GM19025 (cell line): ENCODE measurements around the gene TMEM170B.

Source experiments
- ATAC-seq: cut with Tn5 transposase; IDR thresholded peaks from one replicate; pipeline ENCODE4 v1.9.1; 2021; ENCODE audit warnings: mild to moderate bottlenecking, low read depth, moderate library complexity; ENCODE audit not compliant: unreplicated experiment

Gene TMEM170B

GRCh38 chr6:11580686-11581405 is 43.3 kb downstream of the TMEM170B start:
- no peak for ATAC-seq

GRCh38 chr6:11584244-11584643 is 46.7 kb downstream of the TMEM170B start:
- ATAC-seq, result no peak

- no peak for ATAC-seq
Measured at GRCh38 chr6:11585426-11586016, 48.0 kb downstream of the TMEM170B start.

- no peak for ATAC-seq
Measured at GRCh38 chr6:11586117-11586516, 48.6 kb downstream of the TMEM170B start.

GRCh38 chr6:11586536-11586935 is 49.0 kb downstream of the TMEM170B start:
- ATAC-seq, result no peak

DNA sequence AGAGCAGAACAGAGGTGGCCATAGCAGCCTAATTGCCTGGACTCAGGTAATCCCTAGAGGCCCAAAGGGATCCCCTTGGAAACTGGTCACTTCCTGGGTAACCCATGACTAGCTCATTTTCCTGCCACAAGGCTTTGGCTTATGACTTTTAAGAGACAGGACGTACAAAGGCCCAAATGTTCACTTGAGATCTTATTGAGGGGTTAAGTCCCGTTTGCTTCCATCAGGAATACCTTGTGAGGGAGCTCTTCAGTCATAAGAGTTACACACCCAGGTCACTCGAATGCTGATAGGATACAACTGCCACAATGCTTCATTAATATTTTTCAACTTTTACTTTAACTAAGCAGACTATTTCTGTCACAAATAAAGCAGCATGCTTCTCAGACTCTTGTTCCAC is 51.7 kb downstream of the TMEM170B start:
- ATAC-seq, result no peak

- ATAC-seq, result no peak
Measured at GRCh38 chr6:11592294-11592906, 54.9 kb downstream of the TMEM170B start.

DNA sequence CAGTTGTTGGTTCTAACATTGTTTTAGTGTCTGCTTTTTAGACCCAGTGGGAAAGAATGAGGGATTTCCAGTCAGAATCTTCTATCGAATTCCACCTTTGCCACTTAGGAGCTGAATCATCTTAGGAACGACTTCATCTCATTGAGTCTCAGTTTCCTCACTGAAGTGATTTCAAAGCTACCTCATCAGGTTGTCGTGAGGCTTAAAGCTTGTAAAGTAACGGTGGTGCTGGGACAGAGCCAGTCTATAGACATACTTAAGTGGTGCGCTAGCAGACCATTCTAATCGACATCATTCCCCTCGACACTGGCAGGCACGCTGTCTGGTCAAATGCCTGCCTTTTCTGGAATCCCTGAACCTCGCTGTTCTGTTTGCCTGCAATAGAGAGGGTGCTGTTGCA is 55.5 kb downstream of the TMEM170B start:
- ATAC-seq, result no peak

GRCh38 chr6:11595903-11596302 is 58.4 kb downstream of the TMEM170B start:
- no peak for ATAC-seq

GRCh38 chr6:11596640-11597237 is 59.2 kb downstream of the TMEM170B start:
- no peak for ATAC-seq

GRCh38 chr6:11598687-11599086 is 61.1 kb downstream of the TMEM170B start:
- ATAC-seq, result no peak

GRCh38 chr6:11600251-11600650 is 62.7 kb downstream of the TMEM170B start:
- no peak for ATAC-seq

DNA sequence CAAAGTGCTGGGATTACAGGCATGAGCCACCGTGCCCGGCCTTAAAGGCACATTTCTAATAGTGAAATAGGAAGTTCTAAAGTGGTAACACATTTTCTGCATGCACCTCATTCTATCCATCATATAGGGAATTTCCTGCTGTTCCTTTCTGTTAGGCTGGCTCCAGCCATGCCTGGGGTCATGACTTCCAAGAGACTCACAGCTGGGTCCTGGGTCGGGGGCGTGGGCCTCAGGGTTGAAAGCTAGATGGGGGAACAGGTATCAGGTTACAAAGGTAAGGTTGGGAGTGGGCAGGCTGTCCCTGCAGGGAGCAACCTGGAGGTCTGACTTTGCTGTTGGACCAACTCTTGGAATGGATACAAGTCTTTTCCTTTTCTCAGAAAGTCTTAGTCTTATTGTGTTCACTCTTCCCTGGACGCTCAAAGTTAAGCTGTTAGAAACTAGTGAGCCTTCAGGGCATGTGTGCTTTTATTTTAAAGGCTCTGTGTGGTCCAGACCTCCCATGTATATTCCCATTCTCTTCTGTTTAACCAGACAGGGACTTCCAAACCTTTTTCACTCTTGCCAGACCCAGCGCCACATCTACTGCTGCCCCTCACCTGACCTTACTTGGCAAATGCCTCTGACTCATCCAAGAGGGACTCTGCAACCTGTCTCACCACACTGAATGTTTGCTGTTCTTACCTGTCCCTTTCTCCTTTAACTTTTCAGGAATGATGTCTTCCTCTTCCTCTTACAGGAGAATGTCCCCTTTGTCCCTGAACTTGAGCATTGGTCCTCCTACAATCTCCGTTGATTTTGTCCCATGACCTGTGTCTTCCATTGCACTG is 64.4 kb downstream of the TMEM170B start:
- no peak for ATAC-seq

DNA sequence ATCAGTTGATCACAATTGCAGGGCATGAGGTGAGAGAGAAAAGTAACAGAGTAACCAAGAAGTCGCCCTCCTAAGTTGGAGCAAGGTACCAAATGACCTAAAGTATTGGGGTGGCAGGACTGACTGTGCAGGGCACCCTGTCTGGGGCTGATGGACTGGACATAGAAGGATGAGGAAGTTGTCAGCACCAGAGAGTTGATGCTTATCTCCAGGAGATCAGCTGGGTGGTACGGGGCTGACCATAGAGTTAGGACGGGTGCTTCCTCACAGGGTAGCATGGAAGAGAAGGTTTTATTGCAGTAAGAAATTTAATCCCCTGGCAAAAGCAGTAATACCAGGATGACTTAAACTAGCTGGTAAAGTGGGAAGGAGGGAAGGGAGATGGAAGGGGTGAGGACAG is 66.7 kb downstream of the TMEM170B start:
- ATAC-seq, result no peak

DNA sequence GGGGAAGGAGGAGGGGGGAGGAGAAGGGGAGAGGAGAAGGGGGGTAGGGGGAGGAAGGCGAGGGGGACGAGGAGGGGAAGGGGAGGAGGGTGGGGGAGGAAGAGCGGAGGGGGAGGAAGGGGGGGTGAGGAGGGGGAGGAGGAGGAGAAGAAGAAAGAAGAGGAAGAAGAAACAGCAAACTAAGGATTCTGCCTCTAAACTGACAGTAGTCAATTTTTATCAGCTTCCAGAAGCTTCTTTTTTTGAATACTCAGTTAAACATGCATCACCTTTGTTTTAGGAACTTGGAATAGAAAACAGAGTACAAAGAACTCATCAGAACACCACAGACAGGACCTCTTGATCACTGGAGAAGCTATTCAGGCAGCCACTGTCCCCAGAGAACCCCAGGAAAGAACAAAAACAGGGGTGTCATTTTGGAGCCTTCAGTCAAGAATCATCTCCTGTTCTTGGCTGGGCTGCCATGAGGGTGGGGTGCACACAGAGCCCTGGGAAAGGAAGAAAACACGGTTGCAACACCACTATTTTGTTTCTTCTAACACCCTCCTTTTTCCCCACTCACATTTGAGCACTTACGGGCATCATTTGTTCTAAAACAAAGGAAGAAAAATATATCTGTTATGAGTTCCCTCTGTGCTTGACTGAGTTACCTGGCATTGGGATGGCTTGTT is 67.4 kb downstream of the TMEM170B start:
- no peak for ATAC-seq

DNA sequence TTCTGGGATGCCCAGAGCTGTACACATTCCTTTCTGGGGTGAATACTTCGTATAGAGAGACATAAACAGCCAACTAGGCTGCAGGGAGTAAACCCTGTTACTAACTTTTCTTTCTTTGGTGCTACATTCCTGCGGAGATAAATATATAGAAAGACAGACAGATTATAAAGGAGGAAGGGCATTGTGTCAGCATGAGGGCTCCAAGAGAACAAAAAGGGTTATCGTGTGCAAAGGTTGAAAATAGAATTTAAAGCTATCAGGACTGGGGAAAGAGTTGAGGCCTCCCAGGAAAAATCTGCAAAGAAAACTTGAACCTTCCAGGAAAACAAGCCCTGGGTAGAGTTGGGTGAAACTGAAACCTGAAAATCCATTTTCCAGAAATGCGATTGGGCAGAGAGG is 68.0 kb downstream of the TMEM170B start:
- ATAC-seq, result no peak

- ATAC-seq, result no peak
Measured at GRCh38 chr6:11606332-11606731, 68.8 kb downstream of the TMEM170B start.

GRCh38 chr6:11607383-11607782 is 69.8 kb downstream of the TMEM170B start:
- ATAC-seq, result no peak

DNA sequence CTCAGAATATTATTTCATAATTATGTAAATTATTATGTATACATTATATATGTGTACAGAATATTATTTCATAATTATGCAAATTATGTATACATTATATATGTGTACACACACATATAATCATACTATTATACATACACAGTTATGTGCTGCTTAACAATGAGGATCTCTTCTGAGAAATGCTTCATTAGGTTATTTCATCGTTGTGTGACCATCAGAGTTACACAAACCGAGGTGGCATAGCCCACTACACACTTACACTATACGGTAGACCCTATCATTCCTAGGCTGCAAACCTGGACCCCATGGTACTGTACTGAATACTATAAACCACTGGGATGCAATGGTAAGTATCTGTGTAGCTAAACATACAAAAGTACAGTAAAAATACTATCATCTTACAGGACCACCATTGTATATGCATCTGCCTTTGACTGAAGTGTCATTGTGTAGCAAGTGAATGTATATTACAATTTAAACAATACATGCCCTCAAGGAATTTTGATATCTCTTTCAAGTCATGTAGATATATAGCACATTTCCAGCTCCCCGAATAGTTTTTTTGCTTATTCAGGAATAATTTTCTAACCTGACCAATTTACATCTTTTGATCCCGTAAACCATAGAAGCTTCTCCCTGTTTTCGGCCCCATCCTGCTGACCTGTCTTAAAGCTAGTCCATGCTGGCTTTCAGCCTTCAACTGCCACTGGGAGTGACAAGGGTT is 71.2 kb downstream of the TMEM170B start:
- ATAC-seq, result no peak
